ENCODE results near the gene PTMS. TPM values are rescaled to one million over a fixed set of nuclear protein-coding genes. Genes with fewer than 3 reads are reported as not detected.

PTMS gene
- total and polyA plus RNA-seq, 2 of the 13 experiments (the other 11 are each of a cell fraction or from before 2014, with no cell fraction given) = 40.5 to 82.4 TPM

- TF ChIP-seq ZNF883 (CRISPR knock-in tag; IDR thresholded peaks at IDR 0.05; ENCODE audit: not compliant biosample characterization) (peak; percentile 52), SALL2 (CRISPR knock-in tag; IDR thresholded peaks at IDR 0.05) (peak; percentile 89), ZNF75D (CRISPR knock-in tag; IDR thresholded peaks at IDR 0.05; ENCODE audit: borderline replicate concordance) (peak; percentile 84; the same call in 1 of the 2 replicates), NAIF1 (CRISPR knock-in tag; IDR thresholded peaks at IDR 0.05; ENCODE audit: borderline replicate concordance) (0 out of 2 replicates have a peak, but pooled peaks have one; percentile 61), PPARG (CRISPR knock-in tag; conservative IDR thresholded peaks at IDR 0.05) (no peak), ZNF18 (CRISPR knock-in tag; IDR thresholded peaks at IDR 0.05; ENCODE audit: insufficient replicate concordance) (peak; percentile 85), SALL1 (CRISPR knock-in tag; IDR thresholded peaks at IDR 0.05) (peak; percentile 51), KDM5B (CRISPR knock-in tag; IDR thresholded peaks at IDR 0.05; ENCODE audit: borderline replicate concordance) (peak; percentile 83), NCOA2 (CRISPR knock-in tag; IDR thresholded peaks at IDR 0.05) (peak; percentile 21; the same call in 1 of the 2 replicates), HNF4A (CRISPR knock-in tag; IDR thresholded peaks at IDR 0.05) (0 out of 2 replicates have a peak, but pooled peaks have one; percentile 3), HOXA3 (CRISPR knock-in tag; IDR thresholded peaks at IDR 0.05) (peak; percentile 58), ZNF878 (CRISPR knock-in tag; IDR thresholded peaks at IDR 0.05) (no peak; the same call in 1 of the 2 replicates), KMT2A (CRISPR knock-in tag; IDR thresholded peaks at IDR 0.05) (peak; percentile 16; the same call in 1 of the 2 replicates)
- TF ChIP-seq, protein P1, sequence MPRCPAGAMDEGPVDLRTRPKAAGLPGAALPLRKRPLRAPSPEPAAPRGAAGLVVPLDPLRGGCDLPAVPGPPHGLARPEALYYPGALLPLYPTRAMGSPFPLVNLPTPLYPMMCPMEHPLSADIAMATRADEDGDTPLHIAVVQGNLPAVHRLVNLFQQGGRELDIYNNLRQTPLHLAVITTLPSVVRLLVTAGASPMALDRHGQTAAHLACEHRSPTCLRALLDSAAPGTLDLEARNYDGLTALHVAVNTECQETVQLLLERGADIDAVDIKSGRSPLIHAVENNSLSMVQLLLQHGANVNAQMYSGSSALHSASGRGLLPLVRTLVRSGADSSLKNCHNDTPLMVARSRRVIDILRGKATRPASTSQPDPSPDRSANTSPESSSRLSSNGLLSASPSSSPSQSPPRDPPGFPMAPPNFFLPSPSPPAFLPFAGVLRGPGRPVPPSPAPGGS (CRISPR knock-in tag; IDR thresholded peaks at IDR 0.05) = 0 out of 2 replicates have a peak, but pooled peaks have one; percentile 88
- TF ChIP-seq, protein P2, sequence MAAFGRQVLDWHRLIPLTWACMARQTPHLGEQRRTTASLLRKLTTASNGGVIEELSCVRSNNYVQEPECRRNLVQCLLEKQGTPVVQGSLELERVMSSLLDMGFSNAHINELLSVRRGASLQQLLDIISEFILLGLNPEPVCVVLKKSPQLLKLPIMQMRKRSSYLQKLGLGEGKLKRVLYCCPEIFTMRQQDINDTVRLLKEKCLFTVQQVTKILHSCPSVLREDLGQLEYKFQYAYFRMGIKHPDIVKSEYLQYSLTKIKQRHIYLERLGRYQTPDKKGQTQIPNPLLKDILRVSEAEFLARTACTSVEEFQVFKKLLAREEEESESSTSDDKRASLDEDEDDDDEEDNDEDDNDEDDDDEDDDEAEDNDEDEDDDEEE (CRISPR knock-in tag; IDR thresholded peaks at IDR 0.05) = peak; percentile 89; the same call in 1 of the 2 replicates
- TF ChIP-seq, protein P3, sequence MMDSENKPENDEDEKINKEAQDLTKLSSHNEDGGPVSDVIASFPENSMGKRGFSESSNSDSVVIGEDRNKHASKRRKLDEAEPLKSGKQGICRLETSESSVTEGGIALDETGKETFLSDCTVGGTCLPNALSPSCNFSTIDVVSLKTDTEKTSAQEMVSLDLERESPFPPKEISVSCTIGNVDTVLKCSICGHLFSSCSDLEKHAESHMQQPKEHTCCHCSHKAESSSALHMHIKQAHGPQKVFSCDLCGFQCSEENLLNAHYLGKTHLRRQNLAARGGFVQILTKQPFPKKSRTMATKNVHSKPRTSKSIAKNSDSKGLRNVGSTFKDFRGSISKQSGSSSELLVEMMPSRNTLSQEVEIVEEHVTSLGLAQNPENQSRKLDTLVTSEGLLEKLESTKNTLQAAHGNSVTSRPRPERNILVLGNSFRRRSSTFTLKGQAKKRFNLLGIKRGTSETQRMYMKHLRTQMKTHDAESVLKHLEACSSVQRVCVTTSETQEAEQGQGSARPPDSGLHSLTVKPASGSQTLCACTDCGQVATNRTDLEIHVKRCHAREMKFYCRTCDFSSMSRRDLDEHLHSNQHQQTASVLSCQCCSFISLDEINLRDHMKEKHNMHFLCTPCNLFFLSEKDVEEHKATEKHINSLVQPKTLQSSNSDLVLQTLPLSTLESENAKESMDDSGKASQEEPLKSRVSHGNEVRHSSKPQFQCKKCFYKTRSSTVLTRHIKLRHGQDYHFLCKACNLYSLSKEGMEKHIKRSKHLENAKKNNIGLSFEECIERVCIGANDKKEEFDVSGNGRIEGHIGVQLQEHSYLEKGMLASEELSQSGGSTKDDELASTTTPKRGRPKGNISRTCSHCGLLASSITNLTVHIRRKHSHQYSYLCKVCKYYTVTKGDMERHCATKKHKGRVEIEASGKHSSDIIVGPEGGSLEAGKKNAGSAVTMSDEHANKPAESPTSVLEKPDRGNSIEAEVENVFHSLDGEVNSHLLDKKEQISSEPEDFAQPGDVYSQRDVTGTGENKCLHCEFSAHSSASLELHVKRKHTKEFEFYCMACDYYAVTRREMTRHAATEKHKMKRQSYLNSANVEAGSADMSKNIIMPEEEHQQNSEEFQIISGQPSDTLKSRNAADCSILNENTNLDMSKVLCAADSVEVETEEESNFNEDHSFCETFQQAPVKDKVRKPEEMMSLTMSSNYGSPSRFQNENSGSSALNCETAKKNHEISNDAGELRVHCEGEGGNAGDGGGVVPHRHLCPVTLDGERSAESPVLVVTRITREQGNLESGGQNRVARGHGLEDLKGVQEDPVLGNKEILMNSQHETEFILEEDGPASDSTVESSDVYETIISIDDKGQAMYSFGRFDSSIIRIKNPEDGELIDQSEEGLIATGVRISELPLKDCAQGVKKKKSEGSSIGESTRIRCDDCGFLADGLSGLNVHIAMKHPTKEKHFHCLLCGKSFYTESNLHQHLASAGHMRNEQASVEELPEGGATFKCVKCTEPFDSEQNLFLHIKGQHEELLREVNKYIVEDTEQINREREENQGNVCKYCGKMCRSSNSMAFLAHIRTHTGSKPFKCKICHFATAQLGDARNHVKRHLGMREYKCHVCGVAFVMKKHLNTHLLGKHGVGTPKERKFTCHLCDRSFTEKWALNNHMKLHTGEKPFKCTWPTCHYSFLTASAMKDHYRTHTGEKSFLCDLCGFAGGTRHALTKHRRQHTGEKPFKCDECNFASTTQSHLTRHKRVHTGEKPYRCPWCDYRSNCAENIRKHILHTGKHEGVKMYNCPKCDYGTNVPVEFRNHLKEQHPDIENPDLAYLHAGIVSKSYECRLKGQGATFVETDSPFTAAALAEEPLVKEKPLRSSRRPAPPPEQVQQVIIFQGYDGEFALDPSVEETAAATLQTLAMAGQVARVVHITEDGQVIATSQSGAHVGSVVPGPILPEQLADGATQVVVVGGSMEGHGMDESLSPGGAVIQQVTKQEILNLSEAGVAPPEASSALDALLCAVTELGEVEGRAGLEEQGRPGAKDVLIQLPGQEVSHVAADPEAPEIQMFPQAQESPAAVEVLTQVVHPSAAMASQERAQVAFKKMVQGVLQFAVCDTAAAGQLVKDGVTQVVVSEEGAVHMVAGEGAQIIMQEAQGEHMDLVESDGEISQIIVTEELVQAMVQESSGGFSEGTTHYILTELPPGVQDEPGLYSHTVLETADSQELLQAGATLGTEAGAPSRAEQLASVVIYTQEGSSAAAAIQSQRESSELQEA (CRISPR knock-in tag; IDR thresholded peaks at IDR 0.05; ENCODE audit: not compliant biosample characterization) = peak; percentile 86
Measured at GRCh38 chr12:6752921-6753771, 13.0 kb upstream of the PTMS start, which contains the start of gene MLF2 (continued).

Measured in HepG2 (cell line).